Stimulated activated CD8-positive, alpha-beta memory T cell treated with anti-CD3 and anti-CD28 coated beads, Interleukin-15, amount 100 ng/mL, for 4 hours (primary cell): ENCODE measurements around the gene MLLT3.
"Not testable (repeated sequence)": the region's sequence is repeated elsewhere in the genome, so short reads cannot be mapped to it uniquely, and the experiment has no call there.

Experiments used
- DNase-seq, 2 donors: peaks; one replicate each; pipeline ENCODE4 v3.0.0-alpha.2; 2020; ENCODE audit warnings: low read depth in 2 of 2

The MLLT3 gene

DNA sequence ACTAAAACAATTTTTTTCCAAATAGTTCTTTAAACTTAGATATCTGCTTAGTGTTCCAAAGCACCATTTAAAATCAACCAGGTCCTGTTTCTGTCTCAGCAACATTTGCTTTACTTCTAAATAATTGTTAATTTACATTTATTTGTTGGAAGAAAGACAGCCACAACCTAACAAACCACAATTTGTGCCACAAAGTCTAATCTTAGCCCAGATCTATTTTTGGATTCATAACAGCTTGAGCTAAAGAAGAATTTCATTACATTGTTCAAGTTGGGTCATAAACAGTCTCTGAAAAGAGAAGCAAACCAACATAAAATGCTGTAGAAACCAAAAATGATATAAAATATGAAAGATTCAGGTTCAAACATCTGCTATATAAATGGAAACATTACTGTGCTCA, 24.4 kb downstream of the MLLT3 start:
- no peak for DNase-seq

DNA sequence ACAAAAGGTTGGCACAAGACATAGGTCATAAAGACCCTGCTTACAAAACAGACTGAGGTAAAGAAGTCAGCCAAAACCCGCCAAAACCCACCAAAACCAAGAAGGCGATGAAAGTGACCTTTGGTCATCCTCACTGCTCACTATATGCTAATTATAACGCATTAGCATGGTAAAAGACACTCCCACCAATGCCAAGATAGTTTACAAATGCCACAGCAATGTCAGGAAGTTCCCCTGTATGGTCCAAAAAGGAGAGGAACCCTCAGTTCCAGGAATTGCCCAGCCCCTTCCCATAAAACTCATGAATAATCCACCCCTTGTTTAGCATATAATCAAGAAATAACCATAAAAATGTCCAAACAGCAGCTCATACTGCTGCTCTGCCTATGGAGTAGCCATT, 27.7 kb downstream of the MLLT3 start:
- no peak for DNase-seq

DNA sequence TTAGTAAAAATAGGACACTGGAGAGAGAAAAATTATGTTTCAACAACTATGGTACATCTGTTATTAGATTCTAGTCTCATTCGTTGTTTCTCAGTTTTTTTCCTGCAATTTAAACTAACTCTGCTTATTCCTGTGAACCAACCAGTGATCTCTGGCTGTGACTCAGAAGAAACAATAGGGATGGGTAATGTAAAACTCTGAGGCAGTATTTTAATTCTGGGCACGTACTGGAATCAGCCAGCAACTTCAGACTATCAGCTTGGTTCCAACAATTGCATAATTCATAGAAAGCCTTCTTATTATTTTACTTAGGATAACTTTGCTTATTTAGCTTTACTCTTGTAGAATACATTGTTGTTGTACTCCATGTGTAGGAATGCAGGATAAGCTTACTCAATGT, 28.8 kb downstream of the MLLT3 start:
- no peak for DNase-seq

DNA sequence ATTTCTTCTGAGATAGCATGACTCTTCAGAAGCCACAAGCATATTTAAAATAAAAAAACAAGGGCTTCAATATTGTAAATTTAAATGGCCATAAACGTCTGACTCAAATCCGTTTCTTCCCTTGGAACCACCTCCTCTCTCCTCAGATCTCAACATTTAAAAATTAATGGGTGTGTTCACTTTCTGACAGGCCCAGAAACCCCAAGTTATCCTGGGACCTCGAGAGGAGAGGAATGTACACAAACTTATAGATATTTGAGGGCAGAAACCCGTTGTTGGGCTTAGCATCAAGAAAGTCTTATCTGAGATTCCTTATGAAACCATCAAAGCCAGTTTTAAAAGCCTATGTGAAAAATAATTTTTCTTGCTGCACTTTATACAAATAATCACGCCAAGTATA, 29.2 kb downstream of the MLLT3 start:
- DNase-seq = no peak

DNA sequence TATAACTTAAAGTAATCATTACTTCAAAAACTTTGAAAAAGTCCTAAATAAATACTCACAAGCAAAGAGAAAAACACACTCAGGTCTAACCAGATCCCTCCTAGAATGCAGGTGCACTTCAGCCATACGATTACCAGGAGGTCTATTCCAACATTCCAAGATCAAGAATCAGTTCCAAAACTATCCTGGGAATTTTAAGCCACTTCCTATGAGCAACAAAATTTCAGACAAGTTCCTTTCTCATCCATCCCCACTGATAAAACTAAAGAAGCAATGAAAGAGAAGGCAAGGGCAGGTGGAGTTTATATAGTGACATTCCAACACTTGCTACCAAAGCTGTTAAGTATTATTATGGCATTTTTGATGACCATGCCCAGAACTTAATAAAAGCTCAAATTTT, 29.6 kb downstream of the MLLT3 start:
- DNase-seq = no peak

DNA sequence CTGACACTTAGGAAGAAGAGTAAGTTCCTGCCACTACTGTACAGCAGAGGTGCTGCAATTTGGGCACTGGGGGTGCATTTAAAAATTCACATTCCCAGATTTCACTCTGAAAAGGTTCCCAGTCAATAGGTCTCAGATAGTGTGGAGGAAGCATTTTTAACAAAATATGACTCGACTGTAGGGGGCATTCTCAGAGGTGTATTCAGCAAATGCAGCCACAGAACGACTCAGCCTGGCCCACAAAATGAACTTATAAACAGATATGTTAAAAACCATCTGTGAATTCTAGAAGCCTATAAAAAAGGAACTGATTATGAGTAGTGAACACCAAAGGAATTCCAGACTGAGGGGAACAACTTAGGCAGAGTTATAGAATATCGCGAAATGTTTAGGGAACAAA, 31.1 kb downstream of the MLLT3 start:
- no peak for DNase-seq

DNA sequence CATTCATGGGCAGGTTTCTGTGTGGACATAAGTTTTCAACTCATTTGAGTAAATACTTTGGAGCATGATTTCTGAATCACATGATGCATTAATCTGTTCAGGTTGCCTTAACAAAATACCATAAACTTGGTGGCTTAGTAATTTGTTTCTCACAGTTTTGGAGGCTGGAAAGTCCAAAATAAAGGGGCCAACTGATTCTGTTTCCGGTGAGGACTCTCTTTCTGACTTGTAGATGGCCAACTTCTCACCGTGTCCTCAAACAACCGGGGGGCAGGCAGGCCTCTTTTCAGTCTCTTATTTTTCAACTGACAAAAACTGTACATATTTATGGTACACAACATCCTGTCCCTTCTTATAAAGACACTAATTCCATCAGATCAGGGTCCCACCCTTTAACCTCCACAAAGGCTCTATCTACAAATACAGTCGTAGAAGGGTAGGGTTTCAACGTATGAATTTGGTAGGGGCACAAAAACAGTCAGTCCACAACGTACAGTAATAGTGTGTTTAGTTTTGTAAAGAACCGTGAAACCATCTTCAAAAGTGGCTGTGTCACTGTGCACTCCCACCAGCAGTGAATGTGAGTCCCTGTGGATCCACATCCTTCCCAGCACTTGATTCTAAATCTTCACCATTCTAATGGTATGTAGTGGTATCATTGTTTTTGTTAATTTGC, 37.2 kb downstream of the MLLT3 start:
- no peak for DNase-seq

DNA sequence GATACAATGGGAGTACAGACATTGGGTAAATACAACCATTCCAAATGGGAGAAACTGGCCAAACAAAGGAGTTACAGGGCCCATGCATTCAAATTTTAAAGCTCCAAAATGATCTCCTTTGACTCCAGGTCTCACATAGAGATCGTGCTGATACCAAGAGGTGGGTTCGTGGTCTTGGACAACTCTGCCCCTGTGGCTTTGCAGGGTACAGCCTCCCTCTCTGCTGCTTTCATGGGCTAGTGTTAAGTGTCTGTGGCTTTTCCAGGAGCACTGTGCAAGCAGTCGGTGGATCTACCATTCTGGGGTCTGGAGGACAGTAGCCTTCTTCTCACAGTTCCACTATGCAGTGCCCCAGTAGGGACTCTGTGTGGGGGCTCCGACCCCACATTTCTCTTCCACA, 39.2 kb downstream of the MLLT3 start:
- DNase-seq = not testable (repeated sequence)

DNA sequence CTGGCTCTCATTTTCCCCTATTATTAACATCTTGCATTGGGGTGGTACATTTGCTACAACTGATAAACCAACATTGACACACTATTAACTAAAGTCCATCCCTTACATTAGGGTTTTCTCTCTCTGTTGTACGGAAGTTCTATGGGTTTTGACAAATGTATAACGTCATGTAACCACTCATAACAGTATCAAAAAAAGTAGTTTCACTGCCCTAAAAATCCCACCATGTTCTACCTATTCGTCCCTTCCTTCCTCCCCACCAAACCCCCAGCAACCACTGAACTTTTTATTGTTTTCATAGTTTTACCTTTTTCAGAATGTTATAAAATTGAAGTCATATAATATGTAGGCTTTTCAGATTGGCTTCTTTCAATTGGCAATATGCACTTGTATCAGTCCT, 40.1 kb downstream of the MLLT3 start:
- DNase-seq = no peak

DNA sequence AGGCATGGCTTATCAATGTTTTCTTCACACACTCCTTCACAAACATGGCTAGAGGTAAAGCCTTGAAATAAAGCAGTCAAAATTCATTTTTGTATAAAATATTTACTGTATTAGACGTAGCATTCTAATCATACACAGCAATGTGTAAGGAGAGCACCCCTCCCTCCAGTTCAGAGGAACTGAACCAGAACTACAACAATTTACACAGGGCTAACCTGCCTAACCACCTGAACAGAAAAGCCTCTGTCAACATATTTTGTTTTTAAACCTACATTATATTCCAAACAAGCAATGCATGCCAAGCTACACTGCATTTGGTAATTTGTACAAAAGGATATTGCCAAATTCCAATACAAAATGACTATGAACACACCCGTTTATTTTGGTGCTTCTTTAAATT, 41.6 kb downstream of the MLLT3 start:
- DNase-seq = no peak

DNA sequence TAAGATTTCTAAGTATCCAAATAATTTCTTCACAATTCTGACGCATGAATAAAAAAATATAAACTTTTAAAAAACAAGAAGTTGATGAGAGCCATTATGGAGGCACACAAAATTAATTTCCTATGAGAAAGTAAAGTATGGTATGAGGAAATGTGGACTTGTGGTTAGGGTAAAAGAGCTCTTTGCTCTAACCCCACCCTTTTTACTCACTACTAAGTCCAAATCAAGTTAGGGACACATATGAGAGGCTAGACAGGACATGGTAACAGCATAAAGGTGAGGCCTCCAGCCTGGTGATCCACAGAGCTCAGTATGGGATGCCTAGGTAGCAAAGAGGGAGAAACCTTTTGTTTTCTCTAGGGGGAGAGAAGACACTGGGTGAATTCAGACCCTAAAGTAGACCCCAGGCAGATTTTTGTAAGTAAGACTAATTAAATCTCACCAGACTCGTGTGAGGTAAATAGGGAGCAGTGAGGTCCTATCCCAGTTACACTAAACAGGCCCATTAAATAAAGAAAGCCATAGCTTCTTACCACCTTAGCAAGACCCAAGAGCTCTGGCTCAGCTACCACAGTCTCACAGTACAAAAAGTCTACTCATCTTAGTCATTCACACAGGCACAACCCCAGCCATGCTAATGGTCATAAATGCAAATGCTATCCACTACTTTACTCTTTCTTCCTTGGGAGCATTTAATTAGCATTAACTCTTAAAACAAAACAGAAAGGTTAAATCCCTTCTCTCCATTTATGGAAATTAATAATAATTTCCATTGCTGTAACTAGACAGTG, 42.6 kb downstream of the MLLT3 start:
- no peak for DNase-seq

DNA sequence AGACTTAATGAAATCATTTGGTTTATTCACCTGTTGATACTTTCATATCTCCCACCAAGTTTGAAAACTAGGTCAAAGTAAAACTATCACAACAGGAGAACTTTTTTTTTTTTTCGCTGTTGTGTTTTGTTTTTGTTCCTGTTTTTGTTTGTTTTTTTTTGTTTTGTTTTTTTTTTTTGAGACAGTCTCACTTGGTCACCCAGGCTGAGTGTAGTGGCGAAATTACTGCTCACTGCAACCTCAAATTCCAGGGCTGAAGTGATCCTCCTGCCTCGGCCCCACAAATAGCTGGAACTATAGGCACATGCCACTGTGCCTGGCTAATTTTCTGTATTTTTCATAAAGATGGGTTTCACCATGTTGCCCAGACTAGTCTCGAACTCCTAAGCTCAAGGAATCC, 49.3 kb downstream of the MLLT3 start:
- no peak for DNase-seq

DNA sequence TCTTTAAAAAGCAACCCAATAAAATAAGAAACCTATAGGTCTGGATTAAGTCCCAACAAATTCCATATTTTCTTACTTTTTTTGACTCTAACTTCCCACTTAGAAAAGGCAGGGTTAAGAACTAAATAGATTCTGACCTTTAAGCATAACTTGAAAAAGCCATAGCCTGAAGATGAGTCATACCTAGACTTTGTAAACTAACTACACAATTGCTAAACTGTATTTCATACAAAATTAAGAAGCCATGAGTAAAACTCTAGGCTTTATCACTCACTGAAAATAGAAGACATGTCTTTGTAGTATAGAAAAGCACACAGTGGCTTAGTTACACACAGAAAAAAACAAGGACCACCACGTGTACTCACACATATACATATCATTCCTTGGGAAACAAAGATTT, 51.5 kb downstream of the MLLT3 start:
- no peak for DNase-seq

DNA sequence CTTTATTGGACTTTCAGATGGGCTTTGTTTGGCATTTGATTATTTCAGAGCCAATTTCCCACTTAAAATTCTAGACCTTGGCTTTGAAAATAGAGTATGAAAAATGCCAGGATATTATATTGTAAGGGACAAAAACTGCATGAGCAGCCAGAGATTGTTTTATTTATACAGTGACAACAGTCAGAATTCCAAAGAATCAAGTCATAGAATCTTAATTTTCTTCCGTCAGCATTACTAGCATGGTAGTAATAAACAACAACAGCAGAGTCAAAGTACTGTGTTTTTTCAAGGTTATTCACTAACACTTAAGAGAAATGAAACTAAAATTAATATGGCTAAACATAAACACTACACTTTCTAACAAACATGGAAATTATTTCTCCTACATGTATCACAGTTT, 52.2 kb downstream of the MLLT3 start:
- no peak for DNase-seq

DNA sequence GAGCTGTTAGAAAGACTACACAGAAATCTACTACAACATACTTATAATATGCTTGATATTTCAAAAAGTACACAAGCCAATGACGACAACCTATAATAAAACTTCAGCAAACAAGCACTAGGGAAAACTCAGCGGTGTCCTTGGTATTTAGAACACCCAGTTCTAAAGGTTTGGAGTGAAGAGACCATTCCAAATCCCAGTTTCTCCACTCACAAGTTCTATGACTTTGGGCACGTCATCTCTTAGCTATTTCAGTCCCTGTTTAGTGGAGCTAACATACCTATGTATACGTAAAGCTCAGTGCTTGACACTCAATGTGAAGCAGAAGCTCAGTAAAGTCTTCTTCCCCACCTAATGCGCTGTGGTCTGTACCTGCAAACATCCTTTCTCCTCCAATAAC, 52.8 kb downstream of the MLLT3 start:
- no peak for DNase-seq

DNA sequence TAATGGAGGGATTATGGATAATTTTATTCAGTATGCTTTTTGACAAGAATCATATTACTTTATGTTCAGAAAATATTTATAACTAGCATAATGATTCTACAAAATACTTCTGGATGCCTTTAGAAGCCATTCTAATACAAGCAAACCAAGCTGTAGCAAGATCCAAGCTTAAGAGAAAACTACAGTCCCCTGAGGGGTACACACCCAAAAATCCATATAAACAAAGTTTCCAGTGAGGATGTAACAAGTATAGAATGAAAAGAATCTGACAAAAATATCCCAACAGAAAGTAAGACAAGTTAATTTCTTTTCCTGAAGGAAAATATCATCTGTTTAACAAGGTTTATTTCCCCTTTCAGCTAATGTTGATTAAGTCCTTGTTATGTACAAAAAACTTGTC, 53.9 kb downstream of the MLLT3 start:
- DNase-seq = no peak

DNA sequence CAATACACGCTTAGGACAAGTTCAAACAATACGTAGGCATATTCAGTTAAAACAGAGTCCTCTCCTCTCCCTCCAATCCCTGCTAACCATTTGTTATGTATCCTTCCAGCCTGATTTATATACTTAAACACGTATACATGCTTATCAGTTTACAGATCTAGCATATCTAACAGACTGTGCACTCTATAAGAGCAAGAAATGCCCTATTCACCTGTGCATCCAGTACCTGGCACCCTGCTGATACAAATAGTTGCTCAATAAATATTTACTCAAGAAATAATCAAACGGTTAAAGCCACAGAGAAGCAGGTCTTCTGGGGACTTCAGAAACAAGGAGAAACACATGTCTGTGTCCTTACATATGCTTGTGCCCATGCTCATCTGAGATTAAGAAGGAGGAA, 55.9 kb downstream of the MLLT3 start:
- DNase-seq = no peak

DNA sequence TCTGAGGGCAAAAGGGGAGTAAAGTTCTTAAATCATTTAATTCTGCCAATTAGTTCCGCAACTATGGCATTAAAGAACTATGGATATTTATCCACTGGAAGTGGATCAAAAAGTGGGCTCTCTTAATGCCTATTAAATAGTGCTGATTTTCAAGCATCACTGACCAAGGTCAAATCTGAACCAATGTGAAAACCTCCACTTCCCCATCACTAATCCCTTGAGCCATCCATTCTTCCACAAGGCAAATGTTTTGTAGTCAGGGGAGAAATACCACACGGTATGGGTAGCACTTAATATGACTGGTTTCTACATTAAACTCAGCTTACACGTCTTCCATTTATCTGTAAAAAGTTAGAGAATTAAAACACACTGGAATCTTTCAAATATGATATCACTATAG, 57.6 kb downstream of the MLLT3 start:
- DNase-seq = no peak

DNA sequence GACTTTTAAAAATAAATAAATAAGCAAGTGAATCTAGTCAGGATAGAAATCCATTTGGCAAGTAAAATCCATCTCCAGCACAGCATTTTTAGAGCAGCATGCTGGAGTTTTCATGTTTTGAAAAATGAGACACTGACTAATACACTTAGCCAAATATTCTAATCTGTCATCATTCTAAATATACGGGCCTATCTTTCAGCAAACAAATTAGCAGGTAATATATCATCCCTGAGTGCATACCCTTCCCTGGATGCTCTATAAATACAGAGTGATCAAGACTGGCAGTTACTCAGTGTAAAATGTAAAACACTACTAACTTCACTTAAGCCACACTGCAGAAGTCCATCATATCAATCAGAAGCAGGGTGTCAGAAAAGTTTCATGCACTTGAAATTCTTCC, 58.4 kb downstream of the MLLT3 start:
- DNase-seq = no peak

DNA sequence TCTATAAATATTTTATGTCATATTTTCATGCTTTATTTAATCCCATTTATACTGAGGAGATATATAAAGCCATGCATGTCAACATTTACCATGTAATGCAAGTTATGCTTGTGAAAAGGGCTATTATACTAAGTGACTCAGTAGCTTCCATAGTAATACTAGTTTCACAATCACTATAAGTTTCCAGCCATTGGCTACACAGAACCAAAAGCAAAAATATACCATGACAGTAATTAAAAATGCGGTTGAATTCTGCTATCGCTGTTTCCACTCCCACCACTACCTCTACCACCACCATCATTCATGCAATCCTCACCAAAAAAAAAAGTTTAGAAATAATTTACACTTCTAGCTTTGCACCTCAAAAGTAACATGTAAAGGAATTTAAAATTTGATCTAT, 60.2 kb downstream of the MLLT3 start:
- no peak for DNase-seq

DNA sequence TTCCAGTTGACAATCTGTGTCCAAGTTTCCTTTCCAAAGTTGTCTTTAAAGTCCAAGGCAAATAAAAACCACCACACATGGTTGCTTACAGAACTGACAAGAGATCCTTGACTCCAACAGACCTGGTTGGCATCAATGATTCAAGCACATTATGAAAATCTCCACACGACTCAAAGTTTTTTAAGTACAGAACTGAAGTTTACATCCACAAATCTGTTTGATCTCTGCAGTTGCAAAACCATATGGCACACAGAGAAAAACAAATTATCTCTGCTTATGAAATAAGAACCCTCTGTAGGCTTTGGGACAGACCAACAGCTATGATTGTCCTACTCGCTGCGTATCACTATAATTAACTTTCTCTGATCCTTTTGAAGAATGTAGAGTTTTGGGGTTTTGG, 60.8 kb downstream of the MLLT3 start:
- no peak for DNase-seq

DNA sequence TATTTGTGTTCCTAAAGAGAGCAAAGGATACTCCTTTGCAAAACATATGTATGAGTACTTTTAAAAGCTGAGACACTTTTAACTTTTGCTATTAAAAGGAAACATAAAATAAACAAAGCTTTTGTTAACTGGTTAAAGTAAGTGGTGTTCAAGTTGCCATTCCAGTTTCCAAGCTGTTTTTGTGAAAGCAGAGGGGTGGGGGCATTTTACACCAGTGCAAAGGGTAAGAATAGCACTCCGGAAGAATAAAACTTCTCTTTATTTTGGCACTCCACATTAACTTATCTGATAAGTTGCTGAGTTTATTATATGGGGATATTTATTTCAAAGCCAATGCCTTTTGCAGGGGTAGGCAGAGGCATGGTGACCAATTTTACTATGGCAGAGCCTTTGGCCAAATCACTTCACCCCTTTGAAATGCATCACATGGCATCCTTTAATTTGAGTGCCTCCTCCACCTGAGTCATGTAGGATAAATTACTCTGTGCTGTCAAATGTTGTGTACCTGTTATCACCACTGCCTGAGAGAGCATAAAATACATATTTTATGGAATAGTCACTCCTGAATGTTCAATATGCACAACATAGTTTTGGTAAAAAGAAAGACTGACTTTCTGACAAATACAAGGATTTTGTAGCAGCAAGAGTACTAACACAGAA, 62.9 kb downstream of the MLLT3 start:
- no peak for DNase-seq

DNA sequence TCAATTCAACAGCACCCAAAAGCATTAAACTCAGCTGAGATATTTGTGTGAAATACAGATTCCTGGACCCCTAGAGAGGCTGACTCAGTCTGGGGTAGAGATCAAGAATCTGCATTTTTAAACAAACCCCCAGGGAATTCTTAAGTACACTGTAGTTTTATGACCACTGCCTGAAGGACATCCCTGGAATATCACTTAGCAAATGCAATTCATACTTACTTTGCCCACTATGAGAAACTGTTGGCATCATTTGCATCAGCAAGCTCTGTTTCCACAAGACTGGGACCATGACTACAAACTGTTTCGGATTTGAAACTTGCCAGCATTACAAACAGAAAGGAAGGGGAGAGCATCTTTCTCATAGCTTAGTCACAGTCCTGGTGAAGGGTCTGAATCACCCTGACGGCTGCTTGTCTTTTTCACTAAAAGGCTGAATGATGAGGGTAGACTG, 63.7 kb downstream of the MLLT3 start:
- DNase-seq = no peak
